Right hindlimb (tissue), 1 donor: ENCODE results near the gene ZBTB24.
A peak's percentile ranks its signal among the peaks of the same experiment; 100 is the strongest.
"Not testable (repeated sequence)": the region's sequence is repeated elsewhere in the genome, so short reads cannot be mapped to it uniquely, and the experiment has no call there.

Source experiments
- DNase-seq: peaks from one replicate; pipeline ENCODE4 v3.0.0-alpha.2; 2018

ZBTB24 gene

DNA sequence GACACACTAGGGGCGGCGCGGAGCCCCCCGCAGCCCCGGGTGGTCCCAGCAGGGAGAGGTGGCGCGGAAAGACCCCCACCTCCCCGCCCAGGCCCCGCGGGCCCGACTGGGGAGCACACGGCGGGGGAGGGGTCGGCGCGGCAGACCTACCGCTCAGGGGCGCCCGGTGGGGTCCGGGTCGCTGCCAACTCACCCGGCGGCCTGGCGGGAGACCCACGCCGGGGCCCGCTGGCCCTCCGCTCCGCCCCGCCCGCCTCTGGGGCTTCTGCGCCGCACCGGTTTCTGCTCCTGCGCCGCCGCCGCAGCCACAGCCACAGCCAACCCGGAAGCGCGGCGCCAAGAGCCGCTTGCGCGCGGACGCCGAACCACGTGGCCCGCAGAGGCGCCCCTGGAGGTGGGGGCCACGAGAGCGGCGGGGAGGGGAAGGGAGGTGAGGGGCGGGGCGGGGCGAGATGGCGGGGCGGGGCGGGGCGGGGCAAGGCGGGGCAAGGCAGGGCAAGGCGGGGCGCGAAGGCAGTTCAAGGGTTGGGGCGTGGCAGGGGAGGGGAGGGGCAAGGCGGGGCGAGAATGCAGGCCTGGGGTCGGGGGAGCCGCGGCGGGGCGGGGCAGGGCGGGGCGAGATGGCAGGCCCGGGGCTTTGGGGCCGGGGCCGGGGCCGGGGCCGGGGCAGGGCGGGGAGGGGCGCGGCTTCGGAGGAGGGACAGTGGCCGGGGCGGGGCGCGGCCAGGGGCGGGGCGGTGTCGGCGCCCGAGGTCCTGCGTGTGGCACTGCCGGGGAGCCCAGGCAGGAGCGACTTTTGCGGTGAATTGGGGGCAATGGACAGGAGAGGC, at the start of gene ZBTB24:
TSS of gene ZBTB24 (minus strand) at position 315 of the 830 bp plus-strand sequence. CDS start 1,193 bp downstream, outside the sequence.
- peak; percentile 92 for DNase-seq

DNA sequence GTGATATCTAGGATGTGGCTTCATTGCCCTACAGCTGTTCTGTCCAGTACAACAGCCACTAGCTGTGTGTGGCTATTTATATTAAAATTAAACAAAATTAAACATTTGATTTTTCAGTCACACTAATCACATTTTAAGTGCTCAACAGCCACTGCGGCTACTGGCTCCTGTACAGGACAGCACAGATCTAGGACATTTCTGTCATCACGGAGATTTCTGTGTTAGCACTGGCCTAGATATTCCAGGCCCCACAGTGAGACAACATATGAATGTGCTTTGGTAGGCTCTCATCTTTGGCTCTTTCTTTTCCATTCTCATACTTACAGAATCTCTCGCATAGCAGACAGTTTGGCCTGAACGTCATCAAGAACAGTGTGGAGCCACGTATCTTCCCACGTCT, 48.4 kb upstream of the ZBTB24 start:
- DNase-seq = no peak

DNA sequence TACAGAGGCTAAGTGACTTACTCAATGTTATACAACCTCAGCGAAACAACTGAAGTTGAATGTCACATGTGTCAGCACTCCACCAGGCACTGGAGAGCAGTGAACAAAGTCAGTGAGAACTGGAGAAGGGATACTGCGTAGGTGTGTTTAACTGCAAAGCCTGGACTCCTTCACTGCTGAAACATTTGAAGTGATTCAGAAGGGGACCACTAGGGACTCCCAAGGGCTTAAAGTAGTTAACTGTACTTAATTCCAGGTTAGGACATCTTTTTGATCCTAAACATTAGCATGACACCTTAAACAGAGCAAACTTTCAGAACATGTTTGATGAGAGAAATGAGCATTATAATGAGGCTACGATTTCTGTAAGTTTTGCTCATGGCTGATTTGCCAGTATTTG, 45.0 kb upstream of the ZBTB24 start:
- DNase-seq = no peak

DNA sequence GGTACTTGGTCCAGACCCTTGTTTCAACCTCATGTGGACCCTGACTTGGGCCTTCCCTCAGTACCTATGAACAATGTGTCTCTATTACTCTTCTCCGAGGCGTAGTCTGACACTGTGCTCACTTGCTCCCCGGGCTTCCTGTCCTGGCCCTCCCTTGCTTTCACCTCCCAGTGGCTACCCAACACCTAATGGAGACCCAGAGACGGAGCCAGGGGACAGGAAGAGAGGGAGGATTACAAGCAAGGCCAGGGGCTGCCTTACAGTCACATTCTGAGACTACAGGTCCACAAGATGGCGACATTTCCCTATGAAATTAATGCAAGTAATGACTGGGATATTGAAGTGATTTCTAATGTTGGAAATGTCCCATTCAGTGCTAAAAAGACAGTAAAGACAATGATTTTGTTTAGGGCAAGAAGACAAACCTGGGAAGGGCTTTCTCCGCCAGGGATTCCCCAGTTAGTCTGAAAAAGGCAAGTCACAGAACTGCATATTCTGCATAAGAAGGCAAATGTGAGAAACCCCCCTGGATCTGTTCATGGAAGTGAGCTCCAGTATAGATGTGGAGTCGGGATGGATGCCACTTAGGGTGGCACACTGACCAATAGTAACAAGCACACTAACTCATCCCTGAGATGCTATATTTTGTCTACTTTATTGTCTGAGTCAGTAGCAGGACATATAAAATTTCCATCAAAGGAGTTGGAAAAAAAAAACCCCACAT, 44.0 kb upstream of the ZBTB24 start:
- peak; percentile 28 for DNase-seq

DNA sequence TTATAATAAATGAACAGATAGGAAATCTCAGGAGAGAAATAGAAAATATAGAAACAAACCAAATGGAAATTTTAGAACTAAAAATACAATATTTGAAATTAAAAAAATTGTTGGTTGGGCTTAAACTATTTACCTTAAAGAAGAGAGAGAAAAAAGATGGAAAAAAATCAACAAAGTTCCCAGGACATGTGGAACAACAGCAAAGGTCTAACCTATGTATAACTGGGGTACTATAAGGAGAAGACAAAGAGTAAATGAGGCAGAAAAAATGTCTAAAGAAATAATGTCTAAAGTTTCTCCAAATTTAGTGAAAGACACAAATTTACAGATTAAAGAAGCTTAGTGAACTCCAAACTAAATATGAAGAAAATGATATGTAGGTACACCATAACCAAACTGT, 41.1 kb upstream of the ZBTB24 start:
- no peak for DNase-seq

DNA sequence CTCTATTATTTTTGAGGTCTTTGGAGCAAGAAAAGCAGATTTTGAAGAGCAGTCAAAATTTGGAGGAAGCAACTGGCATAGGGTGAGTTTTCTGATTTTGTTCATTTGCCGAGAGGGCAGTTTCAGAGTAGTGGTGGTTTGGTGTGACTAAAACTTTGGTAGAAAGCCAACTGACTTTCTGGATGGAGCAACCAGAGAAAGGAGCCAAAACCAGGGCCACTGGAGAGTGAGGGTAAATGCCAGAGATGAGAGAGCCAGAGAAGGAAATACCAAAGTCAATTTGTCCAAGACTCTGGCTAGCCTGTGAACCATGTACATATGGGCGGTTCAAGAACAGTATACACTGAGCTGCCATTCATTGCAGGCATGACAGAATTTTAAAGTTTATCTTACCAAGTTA, 40.5 kb upstream of the ZBTB24 start:
- DNase-seq = no peak

DNA sequence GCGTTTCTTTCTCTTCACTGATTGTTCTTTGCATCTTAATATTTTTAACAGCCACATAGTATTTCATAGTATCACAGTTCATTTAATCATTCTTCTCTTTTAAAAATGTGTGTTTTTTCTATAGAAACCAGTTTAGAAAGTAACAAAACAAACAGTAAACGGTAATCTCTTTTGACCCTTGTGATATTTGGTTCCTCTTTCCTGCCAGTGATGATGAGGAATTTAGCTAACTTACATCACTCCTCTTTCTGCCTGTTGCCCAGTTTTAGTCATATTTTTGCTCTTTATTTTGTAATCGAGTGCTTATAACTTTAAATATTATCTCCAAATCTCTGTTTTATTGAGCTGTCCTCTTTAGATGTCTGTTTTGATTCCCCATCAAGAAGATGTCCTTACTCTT, 38.1 kb upstream of the ZBTB24 start:
- DNase-seq = no peak

DNA sequence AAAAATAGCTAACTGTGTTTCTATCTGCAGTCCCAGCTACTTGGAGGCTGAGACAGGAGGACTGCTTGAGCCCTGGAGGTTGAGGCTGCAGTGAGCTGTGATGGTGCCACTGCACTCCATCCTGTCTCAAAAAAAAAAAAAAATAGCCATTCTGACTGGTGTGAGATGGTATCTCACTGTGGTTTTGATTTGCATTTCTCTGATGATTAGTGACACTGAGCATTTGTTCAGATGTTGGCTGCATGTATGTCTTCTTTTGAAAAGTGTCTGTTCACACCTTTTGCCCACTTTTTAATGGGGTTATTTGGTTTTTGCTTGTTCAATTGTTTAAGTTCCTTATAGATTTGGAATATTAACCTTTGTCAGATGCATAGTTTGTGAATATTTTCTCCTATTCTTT, 36.6 kb upstream of the ZBTB24 start:
- not testable (repeated sequence) for DNase-seq

DNA sequence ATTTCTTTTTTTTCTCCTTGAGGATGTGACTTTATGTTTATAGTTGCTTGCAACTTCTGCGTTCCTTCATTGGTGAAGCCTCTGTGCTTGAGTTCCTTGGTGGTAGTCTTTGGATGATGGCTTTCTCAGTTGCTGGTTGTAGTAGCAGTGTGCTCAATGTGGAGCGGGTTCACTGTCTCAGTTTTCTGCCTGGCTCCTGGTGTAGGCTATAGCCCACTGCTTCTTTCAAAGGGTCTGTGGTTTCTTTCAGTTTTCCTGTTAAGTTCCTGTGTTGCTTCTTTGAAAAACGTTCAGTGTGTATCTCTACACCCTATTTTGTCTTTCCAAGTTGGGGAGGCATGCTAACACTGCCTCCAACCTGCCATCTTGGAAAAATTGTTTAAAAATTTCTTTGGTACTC, 33.9 kb upstream of the ZBTB24 start:
- DNase-seq = no peak

DNA sequence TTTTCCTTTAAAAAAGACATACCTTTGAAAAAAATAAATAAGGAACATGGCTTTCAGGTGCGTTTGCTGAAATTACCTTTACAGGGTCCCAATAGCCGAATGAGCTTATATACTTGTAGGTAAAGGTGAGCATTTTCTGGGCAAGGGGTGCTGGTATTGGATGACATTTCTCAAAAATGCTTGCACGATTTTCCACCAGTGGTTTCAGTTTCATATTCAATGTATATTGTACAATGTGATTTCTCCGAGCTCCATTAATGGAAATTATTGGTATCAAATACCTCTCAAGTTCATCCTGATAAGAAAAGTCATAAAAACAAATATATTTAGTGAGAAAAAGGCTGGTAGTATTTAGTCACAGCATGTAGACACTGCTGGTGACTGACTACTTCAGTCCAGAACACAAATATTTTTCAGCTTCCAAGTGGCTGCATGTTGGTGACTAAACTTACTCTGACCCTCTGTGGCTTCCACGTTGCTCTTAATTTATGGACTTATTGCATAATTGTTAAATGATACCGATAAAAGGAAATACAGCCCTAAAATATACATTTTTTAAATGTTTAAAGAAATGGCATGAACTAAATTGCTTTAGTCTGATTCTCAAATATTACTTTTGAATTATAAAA, 32.9 kb upstream of the ZBTB24 start:
- DNase-seq = no peak

DNA sequence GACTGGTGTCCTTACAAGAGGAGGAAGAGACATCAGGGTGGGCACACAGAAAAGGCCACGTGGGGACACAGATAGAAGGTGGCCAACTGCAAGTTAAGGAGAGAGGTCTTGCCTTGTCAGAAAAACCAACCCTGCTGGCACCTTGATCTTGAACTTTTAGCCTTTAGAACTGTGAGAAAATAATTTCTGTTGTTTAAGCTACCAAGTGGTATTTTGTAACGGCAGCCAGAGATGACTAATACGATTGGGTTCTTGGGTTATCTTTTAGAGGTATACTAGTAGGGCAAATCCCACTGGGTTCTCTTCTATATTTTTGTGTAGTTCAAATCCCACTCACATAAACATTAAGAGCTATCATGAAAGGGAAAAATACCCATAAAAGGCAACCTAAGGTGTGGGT, 31.9 kb upstream of the ZBTB24 start:
- no peak for DNase-seq

DNA sequence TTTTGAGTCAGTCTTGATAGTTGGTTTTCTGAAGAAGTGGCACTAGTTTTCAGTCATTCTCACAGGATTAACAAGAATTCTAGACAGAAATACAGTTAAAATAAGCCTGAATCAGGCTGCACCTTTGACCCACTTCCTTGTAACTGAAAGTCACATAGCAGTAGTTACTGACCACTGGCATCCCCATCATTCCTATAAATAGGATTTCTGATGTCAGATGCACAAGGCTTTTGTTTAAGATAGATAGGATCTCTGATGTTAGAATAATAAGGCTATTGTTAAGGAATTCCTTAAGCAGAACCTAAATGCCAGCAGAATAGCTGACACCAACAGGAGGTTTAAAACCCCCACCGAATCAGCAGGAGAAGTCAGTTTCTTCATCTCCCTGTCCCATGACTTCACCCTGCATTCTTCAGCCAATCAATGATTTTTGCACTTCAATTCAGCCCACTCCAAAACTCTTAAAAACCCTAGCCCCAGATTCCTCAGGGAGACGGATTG, 30.6 kb upstream of the ZBTB24 start:
- DNase-seq = no peak

DNA sequence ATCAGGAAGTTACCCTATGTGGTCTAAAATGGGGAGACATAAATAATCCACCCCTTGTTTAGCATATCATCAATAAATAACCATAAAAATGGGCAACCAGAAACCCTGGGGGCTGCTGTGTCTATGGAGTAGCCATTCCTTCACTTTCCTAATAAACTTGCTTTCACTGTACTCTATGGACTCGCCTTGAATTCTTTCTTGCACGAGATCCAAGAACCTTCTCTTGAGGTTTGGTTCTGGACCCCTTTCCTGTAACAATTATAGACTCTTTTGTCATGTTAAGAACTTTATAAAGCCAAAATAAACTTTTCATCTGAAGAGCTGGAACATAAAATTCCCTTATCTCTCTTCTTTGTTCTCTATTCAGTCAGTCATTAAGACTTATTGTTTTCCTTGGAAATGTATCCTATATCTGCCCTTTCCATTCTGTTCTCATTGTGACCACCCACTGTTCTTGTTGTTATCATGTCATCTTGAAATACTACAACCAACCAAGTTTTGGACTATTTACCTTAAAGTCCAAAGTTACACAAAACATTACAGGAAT, 29.3 kb upstream of the ZBTB24 start:
- no peak for DNase-seq

DNA sequence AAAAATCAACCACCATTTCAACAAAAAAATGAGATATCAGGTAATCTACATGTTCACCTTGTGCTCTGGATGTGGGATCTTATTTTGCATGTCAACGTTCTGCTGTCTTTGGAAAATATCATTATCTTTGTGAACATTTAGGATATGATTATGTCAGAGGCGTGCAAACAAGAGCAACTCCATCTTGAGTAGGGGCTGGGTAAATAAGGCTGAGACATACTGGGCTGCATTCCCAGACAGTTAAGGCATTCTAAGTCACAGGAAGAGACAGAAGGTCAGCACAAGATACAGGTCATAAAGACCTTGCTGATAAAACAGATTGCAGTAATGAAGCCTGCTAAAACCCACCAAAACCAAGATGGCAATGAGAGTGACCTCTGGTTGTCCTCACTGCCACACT, 28.8 kb upstream of the ZBTB24 start:
- DNase-seq = no peak

DNA sequence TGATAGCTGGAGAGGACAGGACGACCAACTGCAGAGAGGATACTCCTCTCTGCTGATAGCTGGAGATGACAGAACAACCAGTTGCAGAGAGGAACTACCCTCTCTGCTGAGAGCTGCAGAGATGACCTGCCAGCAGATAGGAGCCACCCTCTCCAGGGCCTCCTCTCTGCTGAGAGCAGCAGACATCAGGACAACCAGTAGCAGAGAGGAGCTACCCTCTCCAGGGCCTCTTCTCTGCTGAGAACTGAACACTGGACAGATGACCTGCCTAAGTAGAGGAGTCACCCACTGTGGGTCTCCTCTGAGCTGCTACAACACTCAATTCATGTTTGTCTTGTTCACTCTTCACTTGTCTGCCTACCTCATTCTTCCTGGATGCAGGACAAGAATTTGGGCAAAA, 27.3 kb upstream of the ZBTB24 start:
- DNase-seq = no peak

DNA sequence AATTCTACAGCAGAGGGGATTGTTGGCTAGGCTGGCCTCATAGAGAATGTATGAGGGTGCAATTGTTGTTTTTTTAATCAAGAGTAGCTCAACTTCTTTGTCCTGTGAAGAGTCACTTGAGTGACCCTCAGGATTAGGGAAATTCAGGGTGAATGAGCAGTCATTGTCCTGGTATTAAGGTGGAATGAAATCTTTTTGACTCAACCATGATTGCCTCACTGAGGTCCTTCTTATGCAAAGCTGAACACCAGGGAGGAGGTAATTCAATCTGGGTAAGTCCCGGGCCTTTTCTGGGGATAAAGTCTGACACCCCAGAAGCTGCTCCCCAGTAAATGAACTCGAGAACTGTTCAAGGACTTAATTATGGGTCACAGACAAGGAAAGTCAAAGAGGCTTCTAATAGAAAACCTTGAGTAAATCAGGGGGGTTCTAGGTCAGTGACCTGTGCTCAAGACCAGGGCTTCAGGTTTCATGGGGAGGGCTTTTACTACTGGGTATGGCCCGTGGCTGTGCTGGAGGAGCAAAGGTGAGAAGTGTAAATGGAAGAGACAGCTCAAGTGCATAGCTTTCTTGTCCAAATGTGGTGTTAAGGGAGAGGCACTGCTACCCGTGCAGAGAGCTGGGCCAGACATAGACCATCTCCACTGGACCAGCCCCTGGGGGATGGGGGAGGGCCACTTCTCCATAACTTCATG, 25.3 kb upstream of the ZBTB24 start:
- DNase-seq = no peak

DNA sequence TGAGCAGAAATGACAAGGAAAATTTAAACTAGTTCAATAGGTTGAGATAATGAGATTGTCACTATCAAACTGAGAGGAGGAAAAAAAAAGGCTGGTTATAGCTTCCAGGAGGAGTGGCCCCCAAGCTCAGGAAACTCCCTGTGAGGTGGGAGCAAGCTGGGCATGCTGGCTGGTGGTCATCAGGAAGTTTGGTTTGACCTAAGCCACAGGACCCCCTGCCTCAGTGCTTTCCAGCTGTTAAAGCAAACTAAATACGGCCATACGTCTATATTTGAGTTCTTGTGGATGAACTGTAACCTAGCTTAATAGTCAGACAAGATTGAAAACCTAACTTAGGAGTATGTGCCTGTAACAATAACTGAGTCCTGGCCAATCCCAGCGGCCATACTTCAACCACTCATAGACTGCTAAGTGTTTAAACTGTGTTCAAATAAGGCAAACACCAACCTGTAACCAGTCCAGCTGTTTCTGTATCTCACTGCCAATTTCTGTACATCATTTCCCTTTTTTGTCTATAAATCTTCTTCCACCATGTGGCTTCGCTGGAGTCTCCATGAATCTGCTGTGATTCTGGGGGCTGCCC, 24.6 kb upstream of the ZBTB24 start:
- DNase-seq = no peak

DNA sequence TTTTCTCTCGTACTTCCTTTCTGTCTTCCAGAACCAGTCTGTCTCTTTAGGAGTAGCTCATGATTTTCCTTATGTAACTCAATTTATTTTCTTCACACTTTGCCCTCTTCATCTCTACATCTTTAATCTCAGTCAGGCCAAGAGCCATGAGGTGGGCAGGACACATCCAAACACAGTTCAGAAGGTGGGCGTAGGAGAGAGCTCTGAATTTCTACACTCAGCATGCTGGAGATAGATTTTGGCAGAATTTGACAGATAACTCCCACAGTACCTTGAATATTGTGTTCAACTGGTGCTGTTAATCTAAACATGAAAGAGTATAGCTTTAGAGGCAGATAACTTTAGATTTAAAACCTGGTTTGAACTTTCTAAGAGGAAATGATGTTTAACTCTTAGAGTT, 23.8 kb upstream of the ZBTB24 start:
- no peak for DNase-seq

DNA sequence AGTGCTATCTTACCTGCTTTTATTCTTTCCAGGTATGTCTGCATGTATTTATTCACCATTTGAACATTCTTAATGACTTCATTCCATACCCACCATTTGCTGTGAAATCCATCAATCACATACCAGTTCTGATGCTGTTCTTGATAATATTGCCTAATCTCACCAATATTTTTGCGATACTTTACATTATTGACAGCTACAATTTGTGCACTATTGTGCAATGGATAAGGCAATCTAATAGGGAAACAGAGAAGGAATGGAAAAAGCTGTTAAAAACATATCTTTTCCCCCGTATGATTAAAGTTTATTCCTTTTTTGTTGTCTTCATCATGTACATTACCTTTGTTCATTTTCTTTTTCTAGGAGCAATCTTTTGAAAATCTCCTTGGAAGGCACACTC, 23.3 kb upstream of the ZBTB24 start:
- DNase-seq = no peak

DNA sequence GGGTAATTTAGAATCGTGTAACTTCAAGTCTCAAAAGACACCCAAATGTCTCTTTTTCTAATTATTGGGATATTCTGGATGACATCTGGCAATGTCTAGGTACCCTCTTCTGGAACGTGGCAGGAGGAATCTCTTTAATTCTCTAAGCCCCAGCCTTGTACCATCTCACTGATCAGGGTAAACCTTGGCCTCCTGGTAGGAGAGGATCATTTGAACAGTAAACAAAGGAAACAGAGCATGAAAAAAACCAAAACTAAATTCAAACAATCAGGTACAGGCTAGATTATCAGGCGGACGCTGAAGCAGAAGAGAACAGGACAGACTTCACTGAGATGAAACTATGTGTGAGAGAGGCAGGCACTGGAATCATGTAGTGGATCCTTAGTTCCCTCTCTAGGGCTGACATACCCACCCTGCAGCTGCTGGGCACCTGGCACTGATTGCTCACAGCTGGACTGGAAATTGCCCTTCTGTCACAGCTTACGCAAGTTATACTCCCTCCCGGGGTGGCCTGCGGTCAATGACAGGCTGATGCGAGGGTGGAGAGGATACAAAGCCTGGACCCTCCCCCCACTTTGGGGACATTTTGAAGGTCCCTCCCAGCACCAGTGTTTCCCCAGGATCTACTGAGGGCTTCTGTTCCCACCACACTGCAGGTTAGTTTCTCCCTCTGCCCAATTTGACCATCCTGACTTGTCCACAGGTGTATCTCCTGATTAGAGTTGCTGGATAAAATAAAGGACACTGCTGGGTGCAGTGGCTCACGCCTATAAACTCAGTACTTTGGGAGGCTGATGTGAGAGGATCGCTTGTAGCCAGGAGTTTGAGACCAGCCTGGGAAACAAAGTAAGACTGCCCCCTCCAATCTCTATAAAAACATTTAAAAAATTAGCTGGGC, 20.6 kb upstream of the ZBTB24 start:
- peak; percentile 71 for DNase-seq

DNA sequence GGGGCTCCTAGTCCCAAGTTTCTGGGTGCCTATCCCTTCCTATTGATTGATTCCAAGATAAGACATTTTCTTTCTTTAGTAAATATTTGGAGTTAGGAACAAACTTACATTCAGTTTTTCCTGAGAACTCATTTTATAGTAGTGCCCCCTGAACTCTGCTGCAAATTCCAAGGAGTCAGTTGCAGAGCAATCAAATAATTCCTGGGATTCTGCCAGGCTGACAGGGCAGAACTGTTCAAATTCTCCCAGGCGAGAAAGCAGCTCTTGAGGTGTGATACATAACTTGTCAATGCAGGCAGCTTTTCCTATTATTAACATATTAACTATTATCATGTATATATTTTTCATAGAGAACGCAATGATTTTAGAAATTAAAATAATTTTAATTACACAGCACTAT, 15.9 kb upstream of the ZBTB24 start:
- DNase-seq = no peak
